ENCODE data around the gene SEC14L1. TPM values are rescaled to one million over a fixed set of nuclear protein-coding genes. Genes with fewer than 3 reads are reported as not detected.

The SEC14L1 gene
- total and polyA plus RNA-seq, 2 of the 8 experiments (the other 6 are each of a cell fraction or from before 2014, with no cell fraction given), result 27.2 to 74.4 TPM

GRCh38 chr17:77160091-77160874 is 19.5 kb downstream of the SEC14L1 start:
- Histone ChIP-seq H2BK15ac (ENCODE audit: low read length) (no peak overlapping the region), H3K14ac (ENCODE audit: insufficient read length) (no peak overlapping the region), H3K4me2 (ENCODE audit: insufficient read depth in 1 of 2, low read depth in 2 of 2, low read length in 2 of 2) (no peak overlapping the region), H2AK5ac (ENCODE audit: low read depth, low read length) (no peak overlapping the region), H3K18ac (ENCODE audit: extremely low read depth, low read length) (no peak overlapping the region), H2BK120ac (replicated peaks; ENCODE audit: low read depth, low read length) (no peak overlapping the region), H2BK20ac (ENCODE audit: low read length) (no peak overlapping the region), H2BK5ac (ENCODE audit: low read depth, low read length) (no peak overlapping the region), H3K23ac (ENCODE audit: insufficient read length) (no peak overlapping the region), H3K9me3 (ENCODE audit: insufficient read depth in 2 of 2, low read depth in 1 of 2, low read length in 1 of 2) (no peaks in the 10 kb centered on the region), H4K8ac (ENCODE audit: extremely low read depth, insufficient read depth, low read length) (no peak overlapping the region), H3K79me1 (ENCODE audit: low read depth, low read length) (no peaks in the 10 kb centered on the region; the same call in 1 of the 2 replicates), H3K27me3 (replicated peaks in 1 of 4; ENCODE audit: control insufficient read depth in 3 of 4, extremely low read depth in 1 of 4, insufficient read depth in 3 of 4, low read length in 3 of 4) (no peaks in the 10 kb centered on the region), H2BK12ac (ENCODE audit: low read depth, low read length) (no peak overlapping the region), H3K9ac (replicated peaks in 1 of 4; ENCODE audit: extremely low read depth in 1 of 4, low read depth in 3 of 4, low read length in 3 of 4) (no peak overlapping the region), H2AFZ (ENCODE audit: low read length) (no peak overlapping the region), H3K27ac (ENCODE audit: low read depth, low read length) (no peak overlapping the region), H4K91ac (replicated peaks; ENCODE audit: insufficient read length, low read length) (no peak overlapping the region), H3K4ac (replicated peaks; ENCODE audit: insufficient read length, low read depth, low read length) (no peak overlapping the region), H3K36me3 (ENCODE audit: control insufficient read depth in 2 of 4, insufficient read depth in 4 of 4, low read length in 3 of 4) (no peaks in the 10 kb centered on the region), H3K23me2 (ENCODE audit: low read depth, low read length) (peaks cover 2% of the 10 kb centered on the region; the same call in 1 of the 2 replicates), H3K56ac (replicated peaks; ENCODE audit: insufficient read length, low read depth, low read length) (no peak overlapping the region), H3K4me1 (replicated peaks in 1 of 4; ENCODE audit: control insufficient read depth in 3 of 4, insufficient read depth in 4 of 4, low read length in 3 of 4) (peaks cover 6 to 16% (median 14%) of the 10 kb centered on the region in 4 experiments), H4K20me1 (replicated peaks in 1 of 2; ENCODE audit: control insufficient read depth in 1 of 2, insufficient read depth in 2 of 2, low read length in 2 of 2) (no peaks in the 10 kb centered on the region), H3K4me3 (ENCODE audit: extremely low read depth in 1 of 4, insufficient read depth in 2 of 4, low read depth in 3 of 4, low read length in 4 of 4) (no peak overlapping the region), H3K79me2 (ENCODE audit: control insufficient read depth in 1 of 2, insufficient read depth in 2 of 2, low read length in 2 of 2) (peaks cover 0 to 21% of the 10 kb centered on the region in 2 experiments; a peak in 2 of 4 replicates), H4K5ac (ENCODE audit: insufficient read length, low read depth, low read length) (no peak overlapping the region)
- FAIRE-seq (no peak), DNase-seq (ENCODE audit: low read depth in 1 of 2, low spot score in 2 of 2) (no peak)
- ChIA-PET POLR2A (ENCODE audit: partially characterized antibody) (interaction anchor here (0.6 to 1.1 kb wide), 3 partner anchors 20 to 407 kb away, joined by 3 read pairs; no protein-coding TSS in a partner anchor), CTCF (ENCODE audit: partially characterized antibody) (interaction anchor here (1.2 to 1.5 kb wide), 4 partner anchors 9 to 72 kb away, joined by 3 to 4 read pairs (median 4); no protein-coding TSS in a partner anchor)
- 73% methylated on average over 6 of the region's 6 CpGs; no CpG with 5 or more reads in 1 of the 2 experiments for WGBS, 2 experiments (ENCODE audit: extremely low coverage in 1 of 2, insufficient coverage in 1 of 2, insufficient read length in 1 of 2, insufficient replicate concordance in 2 of 2, low coverage in 1 of 2, low lambda C conversion rate in 2 of 2, missing lambda C conversion rate in 1 of 2)
- TF ChIP-seq SUZ12 (IDR thresholded peaks at IDR 0.05; ENCODE audit: low read length) (no peak), GTF2F1 (IDR thresholded peaks at IDR 0.05; ENCODE audit: borderline replicate concordance, low read depth, low read length) (no peak), E2F6 (IDR thresholded peaks at IDR 0.05) (no peak), SRF (IDR thresholded peaks at IDR 0.05; ENCODE audit: low read depth, low read length) (no peak), TAF7 (optimal IDR thresholded peaks at IDR 0.05; ENCODE audit: borderline replicate concordance, low read depth, low read length) (no peak), KDM5A (IDR thresholded peaks at IDR 0.05; ENCODE audit: low read length) (no peak), MAFK (IDR thresholded peaks at IDR 0.05; ENCODE audit: low read depth, low read length) (no peak), EZH2 (IDR thresholded peaks at IDR 0.05; ENCODE audit: low read depth, low read length, severe bottlenecking) (no peak), BCL11A (IDR thresholded peaks at IDR 0.05; ENCODE audit: low read depth in 2 of 2, low read length in 2 of 2) (no peak), POLR2AphosphoS5 (IDR thresholded peaks at IDR 0.05; ENCODE audit: low read depth, low read length) (no peak), SAP30 (IDR thresholded peaks at IDR 0.05; ENCODE audit: insufficient read depth, insufficient replicate concordance, low read length) (no peak)
